K562 (cell line): ENCODE measurements around the gene NADK. TPM values are rescaled to one million over a fixed set of nuclear protein-coding genes. Genes with fewer than 3 reads are reported as not detected.

Source experiments
- ATAC-seq: fragments of 200-7000 bp; cut with Tn5 transposase; 3 replicates; pipeline ENCODE4 v1.9.1; 2020; ENCODE audit warnings: moderate library complexity
- BruUV-seq: library from RNA; stranded (reverse); fragments of 400-500 nt; replicated peaks from 2 replicates; lab custom pipeline; 2021; lab: Mats Ljungman, UMichigan
- CTCF ChIA-PET: fragments of 300-600 bp; formaldehyde crosslinking; extraction: SDS; loops from one replicate; lab custom pipeline; 2021; ENCODE audit warnings: low intra/inter-chr PET ratio; lab: Yijun Ruan, JAX
- POLR2A ChIA-PET: fragments of 300-600, 350-650 bp; sonication (Branson Sonifier 250); formaldehyde crosslinking; extraction: SDS; loops from one replicate; lab custom pipeline; 2021; ENCODE audit warnings: antibody characterized with exemption, inconsistent platforms; lab: Yijun Ruan, JAX
- DNase-seq, 4 experiments: peaks; one replicate each; pipeline versions ENCODE4 v3.0.0 to v3.0.0-alpha.2; 2011 to 2018; ENCODE audit warnings: low spot score in 3 of 4, mixed read lengths in 3 of 4; ENCODE audit errors: extremely low read depth in 1 of 4
- FAIRE-seq: peaks from 2 replicates; lab custom pipeline; 2011; peaks lifted over from hg19 to GRCh38; lab: Jason Lieb, UNC
- H2AFZ ChIP-seq: 2 replicates; pipeline ENCODE4 v1.6.0; 2011; ENCODE audit warnings: low read depth, low read length, control low read depth, inconsistent platforms
- H3K27ac ChIP-seq: fragments of 200-600 bp; 3 replicates; pipeline ENCODE4 v1.8.0; 2011; ENCODE audit warnings: low read depth, mild to moderate bottlenecking, control low read depth, inconsistent platforms, low read length, moderate library complexity, mixed read lengths; ENCODE audit errors: extremely low read depth
- H3K27me3 ChIP-seq, 2 experiments: fragments of 300-600 bp in 1 of 2; 2 replicates in 1 of 2; 3 replicates in 1 of 2; pipeline versions ENCODE4 v1.6.0 to v1.8.0; 2011; ENCODE audit warnings: inconsistent platforms in 2 of 2, low read length in 2 of 2, mild to moderate bottlenecking in 1 of 2, mixed read lengths in 1 of 2, moderate library complexity in 1 of 2; ENCODE audit not compliant: control insufficient read depth in 2 of 2, insufficient read depth in 2 of 2
- H3K36me3 ChIP-seq: fragments of 300-600 bp; 3 replicates; pipeline ENCODE4 v1.8.0; 2011; ENCODE audit warnings: mild to moderate bottlenecking, low read length, inconsistent platforms; ENCODE audit not compliant: control insufficient read depth, insufficient read depth
- H3K4me1 ChIP-seq, 2 experiments: fragments of 200-600 bp in 1 of 2; replicated peaks in 1 of 2; 2 replicates in 1 of 2; 3 replicates in 1 of 2; pipeline versions ENCODE4 v1.5.1 to v1.8.0; 2011; ENCODE audit warnings: inconsistent platforms in 2 of 2, low read length in 2 of 2, mild to moderate bottlenecking in 1 of 2, mixed read lengths in 1 of 2, moderate library complexity in 1 of 2; ENCODE audit not compliant: control insufficient read depth in 2 of 2, insufficient read depth in 2 of 2
- H3K4me2 ChIP-seq: 2 replicates; pipeline ENCODE4 v1.6.1; 2011; ENCODE audit warnings: low read length, control low read depth, inconsistent platforms, mixed read lengths; ENCODE audit not compliant: insufficient read depth
- H3K4me3 ChIP-seq: fragments of 200-600 bp; sonication (generic), shearing (Covaris generic); 2 replicates; pipeline ENCODE4 v1.5.1; 2016; ENCODE audit warnings: control low read depth, inconsistent platforms
- H3K79me2 ChIP-seq: fragments of 200-600 bp; 3 replicates; pipeline ENCODE4 v1.8.0; 2011; ENCODE audit warnings: low read length, inconsistent platforms; ENCODE audit not compliant: control insufficient read depth, insufficient read depth
- H3K9ac ChIP-seq, 2 experiments: 2 replicates each; pipeline versions ENCODE4 v1.6.0 to v1.6.1; 2011; ENCODE audit warnings: low read depth in 2 of 2, low read length in 2 of 2, control low read depth in 1 of 2, inconsistent platforms in 1 of 2, mild to moderate bottlenecking in 1 of 2, mixed read lengths in 1 of 2; ENCODE audit not compliant: insufficient read depth in 1 of 2
- H3K9me1 ChIP-seq: one replicate; pipeline ENCODE4 v1.6.0; 2011; ENCODE audit warnings: inconsistent platforms, mild to moderate bottlenecking, low read length, moderate library complexity; ENCODE audit not compliant: control insufficient read depth, insufficient read depth
- H3K9me3 ChIP-seq: replicated peaks from 2 replicates; pipeline ENCODE4 v1.5.1; 2011; ENCODE audit warnings: low read depth, low read length, inconsistent platforms; ENCODE audit not compliant: control insufficient read depth, insufficient read depth
- H4K20me1 ChIP-seq: replicated peaks from 2 replicates; pipeline ENCODE4 v1.6.1; 2011; ENCODE audit warnings: low read length, inconsistent platforms, mixed read lengths; ENCODE audit not compliant: control insufficient read depth, insufficient read depth
- CBX3 ChIP-seq, 2 experiments: IDR thresholded peaks; 1 replicate in 1 of 2; 2 replicates in 1 of 2; pipeline ENCODE4 v1.6.1; 2012; ENCODE audit warnings: inconsistent platforms in 2 of 2, low read length in 2 of 2, borderline replicate concordance in 1 of 2, control low read depth in 1 of 2
- CEBPZ ChIP-seq: fragments of 150-350 bp; IDR thresholded peaks from 2 replicates; pipeline ENCODE4 v1.6.1; 2014; ENCODE audit warnings: low read depth, mild to moderate bottlenecking, low read length, borderline replicate concordance
- CLOCK ChIP-seq: fragments of 250-450 bp; sonication (Bioruptor Pico); IDR thresholded peaks from 2 replicates; pipeline ENCODE4 v1.4.0; 2020; ENCODE audit warnings: mild to moderate bottlenecking, moderate library complexity, borderline replicate concordance
- HNRNPLL ChIP-seq: fragments of 200-400 bp; formaldehyde crosslinking; IDR thresholded peaks from 2 replicates; pipeline ENCODE4 v1.6.1; 2017; ENCODE audit warnings: low read length, low read depth, mild to moderate bottlenecking; ENCODE audit not compliant: poor library complexity, severe bottlenecking
- MBD2 ChIP-seq: sonication (generic); IDR thresholded peaks from 2 replicates; pipeline ENCODE4 v1.6.1; 2016; ENCODE audit warnings: low read depth, borderline replicate concordance
- MCM7 ChIP-seq, 2 experiments: fragments of 450-650 bp; IDR thresholded peaks; 2 replicates each; pipeline ENCODE4 v1.6.1; 2016 to 2018
- RBM25 ChIP-seq: fragments of 200-400 bp; formaldehyde crosslinking; IDR thresholded peaks from 2 replicates; pipeline ENCODE4 v1.6.1; 2018; ENCODE audit warnings: low read length, low read depth, moderate library complexity; ENCODE audit not compliant: severe bottlenecking
- SRSF3 ChIP-seq: fragments of 200-400 bp; formaldehyde crosslinking; IDR thresholded peaks from 2 replicates; pipeline ENCODE4 v1.6.1; 2016; ENCODE audit warnings: mild to moderate bottlenecking, low read length, moderate library complexity; ENCODE audit not compliant: insufficient read depth
- WGBS: fragments of 100-300 bp; shearing (Covaris generic); methylation state at CpG from one replicate; pipeline ENCODE4 v1.1.6; 2016; ENCODE audit warnings: low coverage, mixed read lengths; ENCODE audit not compliant: insufficient coverage; ENCODE audit errors: missing lambda C conversion rate; 5-methylcytosine and 5-hydroxymethylcytosine counted together
- in situ Hi-C: fragments of 300-500 bp; cut with MboI; formaldehyde crosslinking; loops from 4 replicates; pipeline ENCODE4 v1.15.0; 2018; ENCODE audit warnings: inconsistent platforms, mixed read lengths
- intact Hi-C: fragments of 100-400 bp; cut with micrococcal nuclease; formaldehyde crosslinking; loops from 2 replicates; pipeline ENCODE4 v1.14.2; 2022
- polyA plus RNA-seq, 8 experiments: library from polyadenylated mRNA; depleted of rRNA in 4 of 8; stranded (reverse) in 5 of 8; unstranded in 3 of 8; fragments of >200 nt; fragmentation: Nextera tagmentation in 2 of 8; fragmentation: Illumina TruSeq in 1 of 8; extraction: Ambion mirVana in 2 of 8; extraction: Trizol in 1 of 8; gene quantifications; 2 replicates each; pipeline versions ENCODE4 v1.2.1 to v1.2.3, GENCODE V29; 2011 to 2014; ENCODE audit warnings: inconsistent platforms in 1 of 8, missing spikeins in 1 of 8
- total RNA-seq, 7 experiments: library from RNA; depleted of rRNA in 6 of 7; stranded (reverse); fragments of >200 nt in 6 of 7; fragmentation: Illumina TruSeq in 2 of 7; extraction: Trizol in 2 of 7; gene quantifications; 2 replicates each; pipeline versions ENCODE4 v1.2.1 to v1.2.3, GENCODE V29; 2011 to 2021; ENCODE audit warnings: low replicate concordance in 1 of 7

NADK gene
- total and polyA plus RNA-seq, 9 of the 15 experiments (the other 6 are each of a cell fraction or from before 2014, with no cell fraction given), result 1.5 to 135 (median 75.1) TPM

GRCh38 chr1:1770102-1770501 is 8.2 kb downstream of the NADK start (continued):
- TF ChIP-seq CEBPZ (no peak), CBX3 (IDR thresholded peaks at IDR 0.05; ENCODE audit: borderline replicate concordance in 1 of 2, low read length in 2 of 2) (peak in 1 of 2 experiments; percentile 67; a peak in 1 of 3 replicates), RBM25 (peak; percentile 37)

GRCh38 chr1:1768249-1768992 is 9.8 kb downstream of the NADK start:
- H3K4me1 ChIP-seq, result peaks cover 0 to 12% of the 10 kb centered on the region in 2 experiments; a peak in 2 of 5 replicates
- no peak overlapping the region for H3K27ac ChIP-seq
- no peak overlapping the region for H2AFZ ChIP-seq
- peaks cover 16% of the 10 kb centered on the region for H3K9me3 ChIP-seq
- ChIA-PET POLR2A (interaction anchor here (0.7 to 1.7 kb wide), 4 partner anchors 9 to 507 kb away, joined by 3 to 11 read pairs (median 4); no protein-coding TSS in a partner anchor), CTCF (no interaction called here)
- no peaks in the 10 kb centered on the region for H3K9me1 ChIP-seq
- no peaks in the 10 kb centered on the region for H3K27me3 ChIP-seq
- ATAC-seq (no peak), DNase-seq (no peak), FAIRE-seq (no peak)
- no peak overlapping the region for H3K4me2 ChIP-seq
- no peak overlapping the region for H3K9ac ChIP-seq
- H3K4me3 ChIP-seq, result no peak overlapping the region
- in situ Hi-C loops (no loop called here), intact Hi-C loops (no loop called here)
- H4K20me1 ChIP-seq, result no peaks in the 10 kb centered on the region; the same call in 1 of the 2 replicates
- H3K36me3 ChIP-seq, result peaks cover 89% of the 10 kb centered on the region
- WGBS, result 92% methylated on average over 7 of the region's 7 CpGs
- H3K79me2 ChIP-seq, result peaks cover 95% of the 10 kb centered on the region
- BruUV-seq, result no TSS peak
- TF ChIP-seq CLOCK (CRISPR knock-in tag), result no peak
- TF ChIP-seq MBD2, result no peak
- TF ChIP-seq HNRNPLL, result no peak
- TF ChIP-seq SRSF3, result no peak
- no peak for TF ChIP-seq MCM7 (IDR thresholded peaks at IDR 0.05)
